Stimulated activated naive CD4-positive, alpha-beta T cell (primary cell): ENCODE data around the gene ERAS.

Experiments
- DNase-seq, 6 experiments: peaks; one replicate each; lab custom pipeline; 2025; lab: John Stamatoyannopoulos, UW

ERAS gene, protein sequence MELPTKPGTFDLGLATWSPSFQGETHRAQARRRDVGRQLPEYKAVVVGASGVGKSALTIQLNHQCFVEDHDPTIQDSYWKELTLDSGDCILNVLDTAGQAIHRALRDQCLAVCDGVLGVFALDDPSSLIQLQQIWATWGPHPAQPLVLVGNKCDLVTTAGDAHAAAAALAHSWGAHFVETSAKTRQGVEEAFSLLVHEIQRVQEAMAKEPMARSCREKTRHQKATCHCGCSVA

DNA sequence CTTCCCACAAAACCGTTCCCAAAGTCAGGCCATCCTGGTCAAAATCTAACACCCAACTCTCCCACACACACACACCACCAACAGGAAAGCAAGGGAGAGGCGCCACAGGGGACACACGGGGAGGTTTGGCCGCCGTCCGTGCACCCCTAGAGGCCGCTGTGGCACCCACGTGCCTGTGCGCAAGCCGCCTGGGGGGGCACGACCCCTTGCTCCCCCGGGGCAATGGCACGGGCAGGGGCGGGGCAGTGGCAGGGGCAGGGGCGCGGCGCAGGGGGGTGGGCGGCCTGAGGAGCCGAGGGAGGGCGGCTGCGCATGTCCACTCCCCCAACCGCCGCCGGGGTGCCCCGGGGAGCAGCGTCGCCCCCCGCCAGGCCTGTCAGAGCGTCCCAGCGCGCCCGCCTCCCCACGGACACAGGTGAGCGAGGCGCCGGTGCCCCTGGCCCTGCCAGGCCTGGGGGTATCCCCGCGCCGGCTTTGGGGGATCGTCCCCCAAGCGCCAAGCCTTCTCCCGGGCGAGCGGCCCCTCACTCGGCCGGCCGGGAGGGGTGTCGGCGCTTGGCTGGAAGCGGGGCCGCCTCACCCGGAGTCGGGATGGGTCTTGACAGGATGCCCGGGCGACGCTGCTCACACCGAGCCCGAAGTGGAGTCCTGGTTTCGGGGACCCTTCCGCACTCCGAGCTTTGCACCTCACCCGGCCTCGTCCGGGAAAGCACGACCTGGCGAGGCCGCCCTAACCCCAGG is at the start of gene ERAS:
TSS of gene ERAS (plus strand) at position 379 of the 741 bp plus-strand sequence. CDS start 2,611 bp downstream, outside the sequence.
- peak in 2 of 6 experiments; percentile 4 to 11 for DNase-seq

DNA sequence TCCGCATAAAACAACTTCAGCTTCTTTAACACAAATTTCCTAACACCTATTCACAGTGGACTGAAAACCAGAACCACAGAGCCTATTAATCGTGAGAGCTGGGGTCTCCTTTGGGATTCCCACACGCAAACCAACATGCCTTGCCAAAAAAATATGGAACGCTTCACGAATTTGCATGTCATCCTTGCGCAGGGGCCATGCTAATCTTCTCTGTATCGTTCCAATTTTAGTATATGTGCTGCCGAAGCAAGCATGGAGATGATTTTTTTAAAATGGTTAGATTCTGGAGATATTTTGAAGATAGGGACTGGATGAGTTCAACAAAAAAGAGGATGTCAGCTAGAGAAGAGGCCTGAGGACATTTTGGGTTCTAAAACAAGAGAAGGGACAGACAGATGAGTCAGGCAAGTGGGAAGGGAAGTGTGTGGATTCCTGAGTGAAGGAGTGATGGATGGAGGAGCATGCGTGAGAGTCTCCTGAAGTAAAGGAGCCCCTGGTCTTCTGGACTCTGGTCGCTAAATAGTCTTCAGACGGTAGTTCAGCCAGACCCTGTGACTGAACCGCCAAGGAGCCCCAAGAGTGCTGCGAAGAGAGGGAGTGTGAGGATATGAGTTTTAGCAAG is 49.4 kb upstream of the ERAS start:
- no peak for DNase-seq

DNA sequence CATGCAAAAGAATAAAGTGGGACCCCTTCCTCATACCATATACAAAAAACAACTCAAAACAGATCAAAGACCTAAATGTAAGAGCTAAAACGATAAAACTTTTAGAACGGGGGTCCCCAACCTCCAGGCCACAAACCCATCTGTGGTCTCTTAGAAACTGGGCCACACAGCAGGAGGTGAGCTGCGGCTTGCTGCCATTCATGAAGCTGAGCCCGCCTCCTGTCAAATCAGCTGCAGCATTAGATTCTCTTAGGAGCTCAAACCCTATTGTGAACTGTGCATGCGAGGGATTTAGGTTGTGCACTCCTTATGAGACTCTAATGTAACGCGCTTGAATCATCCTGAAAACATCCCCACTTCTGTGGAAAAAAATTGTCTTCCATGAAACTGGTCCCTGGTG is 46.9 kb upstream of the ERAS start:
- no peak for DNase-seq

DNA sequence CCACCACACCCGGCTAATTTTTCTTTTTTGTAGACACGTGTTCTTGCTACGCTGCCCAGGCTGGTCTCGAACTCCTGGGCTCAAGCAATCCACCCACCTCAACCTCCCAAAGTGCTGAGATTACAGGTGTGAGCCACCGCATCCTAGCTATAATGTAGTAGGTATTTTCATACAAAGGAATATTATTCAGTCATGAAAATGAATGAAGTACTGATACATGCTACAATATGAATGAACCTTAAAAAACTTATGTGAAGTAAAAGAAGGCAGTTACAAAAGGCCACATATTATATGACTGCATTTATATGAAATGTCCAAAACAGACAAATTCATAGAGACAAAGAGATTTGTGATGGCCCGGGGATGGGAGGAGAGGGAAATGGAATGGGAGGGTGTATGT is 44.6 kb upstream of the ERAS start:
- DNase-seq: no peak

DNA sequence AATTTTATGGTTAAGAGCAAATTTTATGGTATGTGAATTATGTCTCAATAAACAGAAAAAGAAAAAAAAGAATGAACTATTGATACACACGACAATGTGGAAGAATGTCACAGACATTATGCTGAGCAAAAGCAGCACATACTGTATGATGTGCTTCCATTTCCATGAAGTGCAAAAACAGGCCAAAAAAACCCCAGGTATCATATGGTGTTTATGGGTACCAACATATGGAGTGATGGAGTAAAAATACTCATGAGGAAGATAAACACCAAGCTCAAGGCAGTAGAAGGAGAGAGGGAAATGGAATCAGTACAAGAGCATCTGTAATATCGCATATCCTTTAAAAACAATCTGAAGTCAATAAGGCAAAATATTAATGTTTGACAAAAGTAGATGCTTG is 44.1 kb upstream of the ERAS start:
- DNase-seq: no peak

DNA sequence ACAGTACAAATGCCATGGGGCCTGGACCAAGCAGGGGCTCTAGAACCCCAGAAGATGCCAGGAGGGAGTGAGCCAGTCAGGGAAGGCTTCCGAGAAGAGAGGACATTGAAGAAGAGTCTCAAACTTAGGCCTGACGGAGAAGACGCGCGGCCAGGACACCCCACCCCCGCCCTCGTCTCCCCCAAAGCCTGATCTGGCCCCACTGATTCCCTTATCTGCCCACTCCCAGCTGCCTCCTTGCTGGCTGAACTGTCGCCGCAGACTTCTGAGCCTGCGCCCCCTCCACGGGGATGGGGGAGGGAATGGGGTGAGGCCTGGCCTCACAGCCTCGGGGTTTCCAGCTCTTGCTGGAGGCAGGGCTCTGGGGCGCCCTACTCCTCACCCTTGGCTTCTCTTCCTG is 43.5 kb upstream of the ERAS start:
- no peak for DNase-seq

DNA sequence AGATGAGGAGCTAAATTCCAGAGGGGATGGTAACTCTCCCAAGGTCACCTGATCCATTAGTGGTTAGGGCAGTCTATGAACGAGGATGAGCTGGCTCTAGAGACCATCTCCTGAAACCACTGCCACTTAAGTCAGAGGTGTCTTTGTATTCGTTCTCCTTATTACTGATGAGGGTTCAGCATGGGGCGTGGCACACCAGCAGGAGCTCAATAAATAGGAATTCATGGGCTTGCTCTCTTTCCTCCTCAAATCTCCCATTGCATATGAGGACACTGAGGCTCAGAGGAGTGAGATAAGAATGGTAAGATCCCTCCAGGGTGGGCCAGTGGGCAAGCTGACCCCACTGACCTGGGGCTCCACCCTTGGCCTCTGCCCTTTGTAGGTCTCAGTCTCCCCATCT is 41.6 kb upstream of the ERAS start:
- DNase-seq: no peak

DNA sequence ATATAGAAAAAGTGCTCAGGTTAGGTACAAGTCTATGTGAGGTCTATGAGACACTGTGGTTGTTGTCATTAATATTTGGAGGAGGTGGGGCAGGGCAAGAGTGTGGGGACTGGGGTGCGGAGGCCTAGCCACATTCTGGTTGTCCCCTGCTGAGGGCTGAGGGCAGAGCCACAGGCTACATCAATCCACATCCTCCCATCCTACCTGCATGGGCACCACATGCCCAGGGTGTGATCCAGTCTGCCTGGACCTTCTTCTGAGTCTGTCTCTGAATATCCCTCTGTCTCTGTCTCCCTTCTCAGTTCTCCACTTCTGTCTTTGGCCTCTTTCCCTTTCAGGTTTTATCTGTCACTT is 41.1 kb upstream of the ERAS start:
- DNase-seq: no peak

DNA sequence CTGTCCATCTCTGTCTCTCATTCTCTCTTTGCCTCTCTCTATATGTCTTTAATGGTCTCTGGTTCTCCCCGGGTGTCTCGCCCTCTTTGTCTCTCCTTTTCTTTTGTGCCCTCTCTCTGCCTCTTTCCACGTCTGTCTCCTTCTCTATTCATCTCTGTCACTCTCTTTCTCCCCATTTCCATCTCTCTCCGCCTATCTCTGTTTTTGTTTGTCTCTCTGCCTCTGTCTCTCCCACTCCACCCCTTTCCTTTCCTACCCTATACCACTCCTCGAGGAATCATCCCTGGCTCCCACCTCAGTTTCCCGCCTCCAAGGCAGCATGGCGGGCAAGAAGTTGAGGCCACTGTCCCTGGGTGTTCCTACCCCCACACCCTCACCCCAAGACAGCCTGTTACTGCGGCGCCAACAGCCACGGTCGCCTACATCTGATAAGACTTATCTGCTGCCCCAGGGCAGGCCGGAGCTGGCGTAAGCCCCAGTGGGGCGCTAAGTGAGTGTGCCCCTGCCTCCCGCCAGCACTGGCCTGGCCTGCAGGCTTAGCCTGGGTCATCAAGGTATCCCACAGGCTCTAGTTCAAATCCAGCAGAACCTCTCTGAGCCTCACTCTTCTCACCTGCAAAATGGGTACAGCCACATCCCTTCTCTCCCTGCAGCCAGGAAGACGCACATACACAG is 40.6 kb upstream of the ERAS start:
- no peak for DNase-seq

DNA sequence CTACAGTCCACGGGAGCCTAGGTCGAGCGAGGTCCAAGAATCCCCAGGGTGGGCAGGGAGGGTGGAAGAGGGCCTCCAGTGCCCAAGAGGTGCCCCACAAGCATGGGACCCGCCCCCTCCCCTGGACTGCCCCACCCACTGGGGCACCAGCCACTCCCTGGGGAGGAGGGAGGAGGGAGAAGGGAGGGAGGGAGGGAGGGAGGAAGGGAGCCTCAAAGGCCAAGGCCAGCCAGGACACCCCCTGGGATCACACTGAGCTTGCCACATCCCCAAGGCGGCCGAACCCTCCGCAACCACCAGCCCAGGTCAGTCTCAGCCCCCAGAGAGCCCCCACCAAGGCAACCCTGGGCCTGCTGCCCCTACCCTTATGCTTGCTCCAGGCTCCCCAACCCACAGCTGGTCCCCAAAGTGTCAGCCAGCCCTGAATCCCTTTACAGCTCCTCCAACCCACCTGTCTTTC is 39.9 kb upstream of the ERAS start, which contains the start of gene GATA1:
TSS of gene GATA1 (plus strand) at position 250 of the 460 bp plus-strand sequence. CDS start 4,520 bp downstream, outside the sequence.
- no peak for DNase-seq

DNA sequence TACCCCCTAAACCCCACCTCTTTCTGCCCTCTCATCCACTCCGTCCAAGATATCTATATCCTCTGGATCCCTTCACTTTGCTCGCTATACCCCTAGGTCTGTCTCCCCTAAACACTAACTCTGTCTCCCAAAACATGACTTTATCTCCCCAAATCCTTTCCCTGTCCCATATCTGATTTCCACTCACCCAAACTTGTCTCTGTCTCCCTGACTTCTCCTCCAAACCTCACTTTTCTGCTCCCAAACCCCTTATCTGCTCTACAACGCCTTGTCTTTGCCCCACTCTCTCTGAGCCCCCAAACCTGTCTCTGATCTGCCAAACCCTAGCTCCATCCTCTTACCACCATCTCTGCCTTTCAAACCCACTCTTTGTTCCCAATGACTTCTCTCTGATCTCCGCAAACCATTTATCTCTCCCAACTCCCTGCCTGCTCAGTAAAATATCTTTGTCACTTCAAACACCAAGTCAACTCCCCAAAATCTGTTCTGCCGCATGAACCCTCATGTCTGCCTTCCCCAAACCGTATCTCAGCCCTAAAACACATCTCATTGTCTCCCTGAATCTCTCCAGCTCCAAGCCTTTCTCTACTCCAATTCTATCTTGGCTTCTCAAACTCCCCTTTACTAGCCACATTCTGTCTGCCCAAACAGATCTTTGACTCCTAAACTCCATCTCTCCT is 39.3 kb upstream of the ERAS start:
- DNase-seq: no peak

DNA sequence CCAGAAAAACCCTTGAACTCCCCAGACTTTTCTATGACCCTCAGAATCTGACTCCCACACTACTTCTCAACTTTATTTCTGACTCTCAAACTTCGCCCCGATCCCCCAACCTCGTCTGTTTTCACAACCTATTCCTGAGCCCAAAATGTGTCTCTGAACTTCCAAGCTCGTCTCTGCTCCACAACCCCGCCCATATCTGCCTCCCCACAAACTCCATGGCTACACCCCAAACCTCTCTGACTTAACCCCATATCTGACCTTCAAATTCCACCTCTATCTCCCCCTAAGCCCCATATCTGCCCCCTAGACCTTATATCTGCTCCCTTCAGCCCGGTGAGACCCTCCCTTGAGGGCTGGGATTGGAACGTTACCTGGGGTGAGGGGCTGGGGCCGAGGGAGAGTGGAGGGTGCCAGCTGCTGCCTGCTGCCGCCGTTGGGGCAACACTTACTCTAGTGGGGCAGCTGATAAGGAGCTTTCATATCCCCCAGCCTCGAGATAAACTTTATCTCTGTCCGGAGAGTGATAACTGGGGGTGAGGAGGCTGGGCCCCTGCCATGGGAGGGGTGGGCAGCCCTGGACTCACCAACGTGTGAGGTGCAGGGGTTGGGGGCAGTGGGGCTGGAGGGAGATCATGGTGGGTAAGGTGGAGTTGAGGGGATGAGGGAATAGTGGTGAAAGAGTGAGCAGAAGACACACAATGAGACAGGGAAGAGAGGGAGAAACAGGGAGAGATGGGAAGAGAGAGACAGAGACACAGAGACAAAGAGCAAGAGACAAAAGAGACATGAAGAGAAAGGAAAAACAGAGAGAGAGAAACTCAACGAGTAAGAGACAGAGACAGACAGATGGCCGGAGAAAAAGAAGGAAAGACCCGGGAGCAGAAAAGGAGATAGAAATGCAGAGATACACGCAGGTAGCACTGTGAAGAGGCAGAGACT is 38.5 kb upstream of the ERAS start:
- DNase-seq: no peak

DNA sequence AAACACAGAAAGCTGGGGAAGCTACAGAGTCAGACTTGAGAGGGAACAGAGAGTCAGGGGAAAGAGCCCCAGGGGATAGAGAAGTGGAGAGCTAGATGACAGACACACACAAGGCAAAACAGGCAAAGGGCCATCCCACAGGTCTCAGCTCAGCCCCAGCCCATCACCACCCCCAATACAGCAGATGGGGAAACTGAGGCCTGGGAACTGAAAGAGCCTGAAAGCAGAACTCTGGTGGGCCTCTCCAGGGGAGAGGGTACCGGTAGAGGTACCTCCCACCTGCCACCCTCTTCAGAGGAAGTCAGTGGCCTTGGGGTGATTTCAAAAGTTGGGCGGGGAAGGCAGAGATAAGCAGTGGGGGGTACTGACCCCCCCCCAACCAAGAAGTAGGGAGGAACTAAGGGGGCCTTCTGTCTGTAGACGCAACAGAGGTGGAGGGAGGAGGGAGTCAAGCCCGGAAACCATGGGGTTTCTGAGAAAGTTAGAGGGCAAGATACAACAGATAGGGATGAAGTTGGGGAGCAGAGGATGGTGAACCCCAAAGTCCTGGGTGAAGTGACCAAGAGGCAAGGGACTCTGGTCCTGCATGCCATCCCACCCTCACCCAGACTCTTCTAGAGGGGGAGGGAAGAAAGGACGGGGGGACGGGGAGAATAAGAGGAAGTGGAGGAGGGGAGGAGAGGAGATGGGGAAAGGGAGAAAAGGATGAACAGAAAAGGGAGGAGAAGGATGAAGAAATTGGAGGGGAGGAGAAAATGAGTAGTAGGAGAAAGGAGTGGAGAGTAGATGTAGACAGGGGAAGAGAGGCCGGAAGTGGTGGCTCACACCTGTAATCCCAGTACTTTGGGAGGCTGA is 36.7 kb upstream of the ERAS start:
- DNase-seq: no peak

DNA sequence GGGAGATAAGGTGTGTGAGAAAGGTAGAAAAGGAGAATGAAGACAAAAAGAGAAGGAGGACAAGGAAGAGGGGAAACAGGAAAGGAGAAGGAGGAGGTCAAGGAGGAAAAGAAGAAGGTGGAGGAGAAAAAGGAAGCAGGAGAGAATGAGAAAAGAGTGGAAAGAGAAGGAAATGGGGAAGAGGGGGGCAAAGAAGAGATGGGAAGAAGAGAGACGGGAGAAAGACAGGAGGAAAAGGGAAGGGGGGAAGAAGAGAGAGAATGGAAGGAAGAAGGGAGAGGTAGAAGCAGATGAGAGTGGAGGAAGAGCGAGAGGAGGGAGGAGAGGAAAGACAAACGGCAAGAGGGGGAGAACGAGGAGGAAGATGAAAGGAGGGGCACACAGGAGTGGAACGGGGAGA is 35.8 kb upstream of the ERAS start:
- no peak for DNase-seq

DNA sequence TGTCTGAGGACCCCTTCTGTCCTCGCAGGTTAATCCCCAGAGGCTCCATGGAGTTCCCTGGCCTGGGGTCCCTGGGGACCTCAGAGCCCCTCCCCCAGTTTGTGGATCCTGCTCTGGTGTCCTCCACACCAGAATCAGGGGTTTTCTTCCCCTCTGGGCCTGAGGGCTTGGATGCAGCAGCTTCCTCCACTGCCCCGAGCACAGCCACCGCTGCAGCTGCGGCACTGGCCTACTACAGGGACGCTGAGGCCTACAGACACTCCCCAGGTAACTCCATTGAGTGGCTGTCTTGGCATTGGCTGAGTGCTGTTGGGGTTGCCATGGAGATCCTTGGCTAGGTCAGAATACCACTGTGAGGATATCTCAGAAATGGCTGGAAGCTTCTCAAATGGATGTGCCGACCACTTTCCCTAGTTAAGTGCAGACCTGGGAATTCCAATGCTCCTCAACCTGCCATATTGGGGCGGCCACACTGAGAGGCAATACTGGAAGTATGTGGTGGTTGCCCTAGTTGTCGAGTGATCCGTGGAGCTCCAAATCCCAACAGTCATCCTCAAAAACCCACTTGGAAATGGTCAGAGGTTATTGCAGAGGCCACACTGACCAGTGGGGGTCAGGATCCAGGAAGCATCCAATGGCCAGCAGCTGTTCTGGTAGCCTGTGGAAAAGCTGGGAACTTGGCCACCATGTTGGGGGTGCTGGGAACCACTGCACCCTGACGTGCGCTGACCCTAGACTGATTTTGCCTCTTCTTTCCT is 35.1 kb upstream of the ERAS start:
- no peak for DNase-seq

DNA sequence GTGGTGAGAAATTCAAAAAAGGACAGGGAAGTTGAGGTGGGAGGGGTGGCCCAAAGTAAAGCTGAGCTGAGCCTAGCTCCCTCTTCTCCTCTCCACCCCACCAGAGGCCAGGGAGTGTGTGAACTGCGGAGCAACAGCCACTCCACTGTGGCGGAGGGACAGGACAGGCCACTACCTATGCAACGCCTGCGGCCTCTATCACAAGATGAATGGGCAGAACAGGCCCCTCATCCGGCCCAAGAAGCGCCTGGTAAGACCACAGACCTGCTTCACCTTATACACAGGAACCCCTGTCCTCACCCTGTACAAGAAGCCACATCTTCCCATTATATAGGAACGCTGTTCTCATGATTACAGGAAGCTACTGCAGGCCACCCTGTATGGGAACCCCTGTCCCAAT is 34.1 kb upstream of the ERAS start:
- no peak for DNase-seq

DNA sequence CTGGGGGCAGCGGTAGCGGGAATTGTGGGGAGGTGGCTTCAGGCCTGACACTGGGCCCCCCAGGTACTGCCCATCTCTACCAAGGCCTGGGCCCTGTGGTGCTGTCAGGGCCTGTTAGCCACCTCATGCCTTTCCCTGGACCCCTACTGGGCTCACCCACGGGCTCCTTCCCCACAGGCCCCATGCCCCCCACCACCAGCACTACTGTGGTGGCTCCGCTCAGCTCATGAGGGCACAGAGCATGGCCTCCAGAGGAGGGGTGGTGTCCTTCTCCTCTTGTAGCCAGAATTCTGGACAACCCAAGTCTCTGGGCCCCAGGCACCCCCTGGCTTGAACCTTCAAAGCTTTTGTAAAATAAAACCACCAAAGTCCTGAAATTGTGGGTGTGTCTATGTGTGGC is 32.4 kb upstream of the ERAS start:
- DNase-seq: no peak

DNA sequence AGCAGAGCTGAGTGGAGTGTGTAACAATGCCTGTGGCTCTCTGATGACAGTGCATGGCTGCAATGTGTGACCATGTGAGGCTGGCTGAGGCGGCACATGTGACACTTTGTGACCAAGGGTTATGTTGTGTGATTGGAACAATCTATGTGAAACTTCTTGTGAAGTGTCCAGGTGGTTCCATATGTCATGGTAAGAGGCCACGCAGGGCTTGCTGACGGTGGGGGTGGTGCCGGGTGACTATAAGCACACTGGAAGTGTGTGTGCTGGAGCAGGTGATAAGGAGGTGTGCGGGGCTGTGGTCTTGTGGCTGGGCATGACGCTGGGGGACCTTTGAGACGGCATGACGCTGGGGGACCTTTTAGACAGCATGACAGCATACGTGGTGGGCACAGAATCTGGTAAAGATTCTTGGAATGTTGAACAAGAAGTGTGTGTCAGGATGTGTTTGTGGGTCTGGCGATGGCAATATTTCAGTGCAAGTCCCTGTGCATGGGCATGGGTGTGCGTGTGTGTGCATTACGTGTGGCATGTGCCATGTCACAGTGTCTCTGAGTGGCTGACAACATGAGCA is 31.9 kb upstream of the ERAS start:
- DNase-seq: no peak
